HG02840 (cell line): Measurements from ENCODE around the gene PIEZO1.

Source experiments
- ATAC-seq: cut with Tn5 transposase; IDR thresholded peaks from one replicate; pipeline ENCODE4 v1.9.1; 2021; ENCODE audit warnings: mild to moderate bottlenecking, moderate library complexity, moderate number of reproducible peaks; ENCODE audit not compliant: unreplicated experiment, low FRiP score

PIEZO1 gene

GRCh38 chr16:88769617-88770460, 15.2 kb downstream of the PIEZO1 start:
- no peak for ATAC-seq

GRCh38 chr16:88768071-88768783, 16.8 kb downstream of the PIEZO1 start:
- no peak for ATAC-seq

GRCh38 chr16:88767546-88768070, 17.4 kb downstream of the PIEZO1 start:
- no peak for ATAC-seq

GRCh38 chr16:88766975-88767374, 18.0 kb downstream of the PIEZO1 start:
- ATAC-seq: no peak

- no peak for ATAC-seq
Observed at GRCh38 chr16:88764913-88765349, 20.1 kb downstream of the PIEZO1 start.

GRCh38 chr16:88764080-88764479, 20.9 kb downstream of the PIEZO1 start:
- ATAC-seq: no peak

GRCh38 chr16:88763502-88764053, 21.4 kb downstream of the PIEZO1 start:
- ATAC-seq: no peak

- no peak for ATAC-seq
Observed at GRCh38 chr16:88762941-88763340, 22.1 kb downstream of the PIEZO1 start.

GRCh38 chr16:88762258-88762870, 22.7 kb downstream of the PIEZO1 start:
- no peak for ATAC-seq

GRCh38 chr16:88761830-88762229, 23.2 kb downstream of the PIEZO1 start:
- ATAC-seq: no peak

GRCh38 chr16:88761143-88761534, 23.9 kb downstream of the PIEZO1 start:
- ATAC-seq: no peak

- ATAC-seq: no peak
Observed at GRCh38 chr16:88760424-88761142, 24.4 kb downstream of the PIEZO1 start.

GRCh38 chr16:88759976-88760350, 25.1 kb downstream of the PIEZO1 start:
- no peak for ATAC-seq

- ATAC-seq: no peak
Observed at GRCh38 chr16:88759245-88759975, 25.6 kb downstream of the PIEZO1 start.

- no peak for ATAC-seq
Observed at GRCh38 chr16:88758944-88759244, 26.1 kb downstream of the PIEZO1 start.

- no peak for ATAC-seq
Observed at GRCh38 chr16:88758227-88758943, 26.6 kb downstream of the PIEZO1 start.

- no peak for ATAC-seq
Observed at GRCh38 chr16:88755745-88756443, 29.1 kb downstream of the PIEZO1 start.

- ATAC-seq: no peak
Observed at GRCh38 chr16:88754912-88755744, 29.9 kb downstream of the PIEZO1 start.
